HG03103 (cell line): ENCODE data around the gene SLC13A3.

Experiments used
- ATAC-seq: cut with Tn5 transposase; IDR thresholded peaks from one replicate; pipeline ENCODE4 v1.9.1; 2021; ENCODE audit warnings: low read depth; ENCODE audit not compliant: unreplicated experiment

SLC13A3 gene

DNA sequence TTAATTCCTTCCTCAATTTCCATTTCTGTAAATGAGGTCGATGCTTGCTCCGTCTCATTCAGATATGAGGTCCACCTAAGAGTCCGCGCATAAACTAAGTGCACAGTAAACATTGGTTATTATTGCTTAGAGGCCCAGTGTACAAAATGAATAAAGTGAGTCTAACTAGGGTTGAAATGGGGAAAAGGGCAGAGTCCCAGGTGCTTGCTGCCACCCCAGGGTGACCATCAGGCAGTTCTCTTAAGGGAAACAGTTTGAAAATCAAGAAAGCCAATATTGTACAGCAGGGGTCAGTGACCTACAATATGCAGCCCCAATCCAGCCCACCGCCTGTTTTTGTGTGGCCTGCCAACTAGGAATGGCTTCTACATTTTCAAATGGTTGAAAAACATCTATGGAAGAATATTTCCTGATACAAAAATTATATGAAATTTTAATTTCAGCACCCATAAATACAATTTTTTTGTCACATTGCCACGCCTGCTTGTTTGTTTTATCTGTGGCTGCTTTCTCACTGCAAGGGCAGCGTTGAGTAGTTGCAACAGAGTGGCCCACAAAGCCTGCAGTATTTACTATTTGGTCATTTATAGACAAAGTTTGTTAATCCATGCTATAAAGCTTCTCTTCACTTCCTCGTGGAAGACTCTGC, 43.3 kb downstream of the SLC13A3 start:
- no peak for ATAC-seq

DNA sequence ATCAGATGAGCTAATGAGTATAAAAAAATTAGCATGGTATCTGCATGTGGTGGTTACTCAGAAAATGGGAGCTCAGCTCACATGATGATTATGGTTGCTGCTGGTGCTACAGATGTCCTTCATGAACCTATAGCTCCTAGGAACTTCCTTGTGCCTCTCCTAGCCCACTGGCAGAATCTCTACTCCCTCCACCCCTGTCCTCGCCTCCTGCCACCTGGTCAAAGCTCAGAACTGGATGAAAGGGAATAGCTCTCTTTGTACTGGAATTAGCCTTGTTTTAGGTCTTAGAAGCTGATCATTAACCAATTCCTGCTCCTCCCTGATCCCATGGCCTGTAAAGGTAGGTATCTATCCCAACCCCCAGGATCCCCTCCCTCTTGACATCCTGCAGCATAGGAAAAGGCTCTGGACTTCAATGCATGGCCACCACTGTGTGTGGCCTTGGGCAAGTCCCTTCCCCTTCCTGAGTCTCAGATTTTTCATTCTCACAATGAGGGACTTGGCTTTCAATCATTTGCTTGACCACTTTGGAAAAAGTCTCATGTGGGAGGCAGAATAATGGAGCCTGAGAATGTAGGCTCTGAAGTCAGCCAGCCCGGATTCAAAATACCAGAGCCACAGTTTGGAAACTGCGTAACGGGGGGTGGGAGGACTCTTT, 43.9 kb downstream of the SLC13A3 start:
- ATAC-seq, result no peak

DNA sequence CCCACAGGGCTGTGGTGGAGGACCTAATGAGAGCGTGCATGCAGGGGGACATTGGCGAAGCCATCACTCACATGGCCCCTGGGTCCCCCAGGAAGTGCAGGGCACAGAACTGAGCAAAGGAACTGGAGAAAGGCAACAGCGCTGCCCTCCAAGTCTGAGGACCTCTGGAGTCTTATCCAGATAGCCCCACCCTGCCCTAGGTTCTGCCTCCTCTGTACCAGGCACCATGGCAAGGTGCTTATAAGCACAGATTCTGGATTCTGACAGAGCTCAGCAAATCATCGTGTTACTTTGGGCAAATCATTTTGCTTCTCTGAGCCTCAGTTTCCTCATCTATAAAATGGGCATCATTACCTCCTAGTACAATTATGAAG, 44.5 kb downstream of the SLC13A3 start:
- no peak for ATAC-seq

DNA sequence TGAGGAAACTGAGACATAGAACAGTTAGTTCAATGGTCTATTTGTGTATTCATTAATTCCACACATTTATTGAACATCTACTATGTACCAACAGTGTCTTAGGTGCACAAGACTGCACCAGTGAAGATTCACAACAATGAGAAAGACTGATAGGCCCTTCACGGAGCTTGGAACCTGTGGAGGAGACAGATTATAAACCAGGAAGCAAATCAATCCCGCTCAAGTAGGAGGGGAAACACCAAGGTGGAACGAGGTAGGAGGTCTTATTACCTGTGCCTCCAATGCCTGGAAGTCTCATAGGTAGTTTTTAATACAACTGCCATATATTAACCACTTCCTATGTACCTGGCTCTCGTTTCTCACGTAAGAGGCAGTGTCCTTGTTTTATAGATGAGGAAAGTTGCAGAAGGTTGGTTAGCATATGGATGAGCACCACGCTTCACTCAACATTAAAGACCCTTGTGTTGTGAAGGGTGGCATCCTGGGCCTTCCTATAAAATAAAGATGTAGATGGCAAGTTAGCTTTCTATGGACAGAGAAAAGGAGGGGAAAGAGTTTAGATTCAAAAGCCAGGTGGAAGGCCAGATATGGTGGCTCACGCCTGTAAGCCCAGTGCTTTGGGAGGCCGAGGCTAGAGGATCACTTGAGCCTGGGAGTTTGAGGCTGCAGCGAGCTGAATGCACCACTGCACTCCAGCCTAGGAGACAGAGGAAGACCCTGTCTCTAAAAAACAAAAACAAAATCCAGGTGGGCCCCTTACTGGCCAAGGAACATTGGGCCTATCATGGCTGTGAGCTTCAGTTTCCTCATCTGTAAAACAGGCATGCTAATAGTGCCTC, 45.1 kb downstream of the SLC13A3 start:
- ATAC-seq, result no peak

DNA sequence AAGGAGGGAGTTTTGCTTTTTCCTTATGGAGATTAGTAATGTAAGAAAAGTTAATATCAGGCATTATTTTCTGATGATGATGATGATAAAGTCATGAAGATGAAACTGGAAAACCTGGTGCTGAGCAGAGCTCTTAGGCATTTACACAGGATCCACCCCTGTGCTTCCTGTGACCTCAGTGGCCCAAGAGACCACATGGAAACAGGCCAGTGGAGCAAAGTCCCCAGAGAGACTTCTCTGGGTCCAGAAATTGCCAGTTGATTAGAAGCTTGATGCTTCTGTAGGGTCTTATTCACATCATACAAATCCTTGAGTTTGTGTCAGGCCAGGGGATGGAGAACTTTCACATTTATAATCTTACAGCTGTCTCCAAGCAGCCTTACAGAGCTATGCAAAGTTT, 46.1 kb downstream of the SLC13A3 start:
- no peak for ATAC-seq

DNA sequence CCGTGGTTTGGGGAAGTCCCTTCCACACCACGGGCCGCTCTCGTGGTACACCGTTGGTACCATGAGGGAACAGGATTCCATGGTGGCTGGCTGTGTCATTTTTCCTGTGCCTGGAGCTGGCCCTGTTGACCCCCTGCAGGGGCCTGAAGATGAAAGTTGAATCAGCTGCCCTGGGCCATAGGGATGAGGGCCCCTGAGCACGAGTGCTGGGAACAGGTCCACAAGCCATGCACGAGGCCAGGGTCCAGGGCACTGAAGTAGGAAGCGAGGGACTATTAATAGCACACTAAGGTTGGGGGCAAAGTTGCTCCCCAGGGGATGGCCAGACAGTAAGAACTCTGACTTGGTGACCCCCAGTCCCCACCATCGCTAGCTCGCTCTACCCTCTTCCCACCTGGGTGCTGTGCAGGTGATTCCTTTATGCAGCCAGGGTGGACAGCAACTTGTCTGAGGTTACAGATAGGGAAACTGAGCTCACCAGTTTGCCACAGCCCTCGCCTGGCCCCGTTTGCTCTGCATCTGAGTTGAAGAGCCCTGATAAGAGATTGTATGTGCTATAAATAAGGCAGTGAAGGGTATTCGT, 46.6 kb downstream of the SLC13A3 start:
- ATAC-seq, result no peak

DNA sequence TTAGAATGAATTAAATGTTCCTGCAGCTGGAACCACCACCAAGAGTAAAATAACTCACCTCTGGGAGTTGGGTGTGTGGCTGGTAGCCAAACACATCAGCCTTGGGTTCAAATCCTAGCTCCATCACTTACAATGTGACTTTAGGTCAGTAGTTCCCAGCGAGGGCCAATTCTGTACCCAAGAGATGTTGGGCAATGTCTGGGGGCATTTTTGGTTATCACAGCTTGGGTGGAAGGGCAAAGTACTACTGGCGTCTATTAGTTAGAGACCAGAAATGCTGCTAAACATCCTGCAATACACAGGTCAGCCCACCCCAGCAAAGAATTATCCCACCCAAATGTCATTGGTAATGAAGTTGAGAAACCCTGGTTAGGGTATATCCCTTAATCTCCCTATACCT, 48.8 kb downstream of the SLC13A3 start:
- ATAC-seq, result no peak

DNA sequence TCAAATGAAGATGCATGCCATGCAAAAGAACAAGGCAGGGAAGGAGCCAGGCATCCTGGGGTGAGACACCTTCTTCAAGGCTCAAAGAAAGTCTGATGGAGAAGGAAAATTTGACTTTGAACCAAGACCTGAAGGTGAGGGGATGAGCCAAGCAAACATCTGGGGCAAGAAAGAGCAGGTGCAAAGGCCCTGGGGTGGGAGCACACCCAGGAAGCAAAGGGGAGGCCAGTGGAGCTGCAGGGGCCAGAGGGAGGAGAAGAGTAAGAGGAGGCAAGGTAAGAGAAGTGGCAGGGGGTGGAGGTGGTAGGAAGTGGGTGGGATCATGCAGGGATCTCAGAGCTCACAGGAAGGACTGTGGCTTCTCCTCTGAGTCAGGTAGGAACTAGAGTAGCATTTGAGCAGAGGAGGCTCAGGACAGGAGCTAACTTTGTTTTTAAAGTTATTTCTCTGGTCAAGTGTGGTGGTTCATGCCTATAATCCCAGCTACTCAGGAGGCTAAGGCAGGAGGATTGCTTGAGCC, 49.6 kb downstream of the SLC13A3 start:
- no peak for ATAC-seq

DNA sequence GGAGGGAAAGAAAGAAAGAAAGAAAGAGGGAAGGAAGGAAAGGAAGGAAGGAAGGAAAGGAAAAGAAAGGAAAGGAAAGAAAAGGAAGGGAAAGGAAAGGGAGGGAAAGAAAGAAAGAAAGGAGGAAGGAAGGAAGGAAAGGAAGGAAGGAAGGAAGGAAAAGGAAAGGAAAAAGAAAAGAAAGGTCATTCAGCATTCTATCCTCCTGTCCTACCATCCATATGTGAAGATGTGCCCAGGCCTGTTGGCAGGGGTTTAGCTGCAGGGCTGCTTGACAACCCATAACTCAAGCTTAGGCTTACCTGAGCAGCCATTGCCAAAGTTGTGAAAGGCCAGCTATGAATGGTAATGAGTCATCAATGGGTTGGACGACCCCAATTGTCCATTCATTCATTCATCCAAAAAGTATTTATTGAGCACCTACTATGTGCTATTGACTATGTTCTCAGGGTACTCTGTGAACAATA, 50.9 kb downstream of the SLC13A3 start:
- no peak for ATAC-seq

DNA sequence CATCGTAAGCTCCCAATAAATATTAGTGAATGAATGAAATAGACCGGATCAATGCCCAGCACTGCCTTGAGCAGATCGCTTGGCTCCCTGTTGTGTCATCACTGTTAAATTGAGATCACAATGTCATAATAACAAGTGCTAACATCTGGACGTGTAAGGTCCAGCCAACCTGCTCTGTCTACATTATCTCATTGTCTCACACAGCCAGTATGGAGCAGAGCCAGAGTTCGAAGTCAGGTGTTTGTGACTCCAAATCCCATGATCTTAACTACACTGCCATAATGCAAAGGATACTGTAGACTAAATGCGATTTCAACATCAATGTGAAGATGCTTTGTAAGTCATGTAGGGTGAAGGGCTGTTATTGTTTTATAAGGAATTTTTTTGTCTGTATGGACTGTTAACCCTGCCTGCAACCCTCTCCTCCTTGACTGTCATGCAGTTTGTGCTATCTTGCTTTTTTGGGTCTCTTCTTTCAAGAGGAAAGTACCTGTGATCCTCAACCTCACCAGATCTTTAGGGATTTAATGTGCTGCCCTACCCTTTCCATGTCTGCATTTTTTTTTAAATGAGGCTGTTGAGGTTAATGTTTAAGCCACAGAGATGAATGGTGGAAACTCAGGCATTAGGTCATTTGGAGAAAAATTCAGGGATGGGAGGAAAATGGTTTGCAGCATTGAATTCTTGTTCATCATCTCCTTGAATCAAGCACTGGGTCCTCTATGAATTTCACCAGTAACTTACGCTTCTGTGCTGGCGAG, 51.9 kb downstream of the SLC13A3 start:
- no peak for ATAC-seq

DNA sequence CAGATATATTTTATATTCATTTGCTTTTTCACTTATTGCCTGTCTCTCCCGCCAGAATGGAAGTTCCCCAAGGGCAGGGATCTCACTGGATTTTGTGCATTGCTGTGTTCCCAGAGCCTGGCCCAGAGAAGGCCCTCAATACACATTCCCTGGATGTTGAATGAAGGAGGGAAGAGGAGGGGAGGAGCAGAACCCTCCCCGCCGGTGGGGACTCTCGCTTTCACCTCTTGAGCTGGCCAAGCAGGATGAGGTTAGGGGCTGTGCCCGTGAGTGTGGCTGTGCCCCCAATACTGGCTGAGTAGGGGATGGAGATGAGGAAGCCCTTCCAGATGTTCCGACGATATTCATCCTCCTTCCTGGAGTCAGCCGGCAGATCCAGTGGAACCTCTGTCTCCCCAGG, 55.3 kb downstream of the SLC13A3 start:
- no peak for ATAC-seq

DNA sequence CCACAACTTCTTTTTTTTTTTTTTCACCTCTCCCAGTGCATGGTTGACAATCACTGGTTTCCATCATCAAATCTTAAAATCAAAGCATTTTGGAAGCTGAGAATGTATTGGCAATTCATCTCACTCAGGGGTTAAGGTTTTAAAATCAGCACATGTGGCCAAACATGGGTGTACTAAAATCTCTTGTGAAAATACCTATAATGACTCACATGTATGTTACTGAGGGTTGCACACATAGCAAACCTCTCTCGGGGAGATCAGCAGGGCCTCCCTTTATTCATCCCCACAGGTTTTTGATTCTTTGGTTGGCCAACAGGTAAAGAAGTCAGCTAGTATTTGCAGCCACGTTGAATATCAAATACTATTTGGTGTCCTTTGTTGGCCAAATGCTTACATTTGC, 56.5 kb downstream of the SLC13A3 start:
- ATAC-seq, result no peak

DNA sequence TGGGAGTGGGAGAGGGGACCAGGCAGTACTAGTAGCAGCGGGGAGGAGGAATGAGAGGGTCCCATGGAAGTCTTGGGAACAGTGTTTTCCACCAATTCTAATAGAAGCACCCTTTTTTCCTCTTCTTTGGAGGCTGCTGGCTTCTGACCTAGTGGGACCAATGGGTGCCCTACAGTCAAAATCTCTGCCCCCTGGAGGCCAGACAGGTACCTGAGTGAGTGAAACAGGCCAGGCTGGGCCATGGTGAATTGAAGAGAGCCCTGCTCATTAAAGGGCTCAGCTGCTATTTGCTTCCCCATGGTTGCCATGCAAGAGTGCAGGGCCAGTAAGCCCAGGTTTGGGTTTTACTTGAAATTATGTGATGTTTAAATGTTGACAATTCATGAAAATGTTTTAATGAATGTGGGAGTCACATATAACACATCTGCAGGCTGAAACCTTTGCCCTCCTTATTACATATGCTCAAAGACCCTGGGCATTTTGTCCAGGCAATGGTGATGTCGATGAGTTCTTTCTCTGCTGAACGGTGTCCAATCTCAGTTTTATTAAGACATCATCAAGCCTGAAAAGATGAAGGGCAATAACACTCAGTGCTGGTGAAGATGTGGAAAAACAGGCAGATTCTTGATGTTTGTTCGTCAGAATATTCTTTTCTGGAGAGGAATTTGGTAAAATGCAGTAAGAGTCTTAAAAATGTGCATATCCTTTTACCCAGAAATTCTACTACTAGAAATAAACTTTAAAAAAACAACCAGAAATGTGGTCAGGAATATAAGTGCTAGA, 58.5 kb downstream of the SLC13A3 start:
- no peak for ATAC-seq

DNA sequence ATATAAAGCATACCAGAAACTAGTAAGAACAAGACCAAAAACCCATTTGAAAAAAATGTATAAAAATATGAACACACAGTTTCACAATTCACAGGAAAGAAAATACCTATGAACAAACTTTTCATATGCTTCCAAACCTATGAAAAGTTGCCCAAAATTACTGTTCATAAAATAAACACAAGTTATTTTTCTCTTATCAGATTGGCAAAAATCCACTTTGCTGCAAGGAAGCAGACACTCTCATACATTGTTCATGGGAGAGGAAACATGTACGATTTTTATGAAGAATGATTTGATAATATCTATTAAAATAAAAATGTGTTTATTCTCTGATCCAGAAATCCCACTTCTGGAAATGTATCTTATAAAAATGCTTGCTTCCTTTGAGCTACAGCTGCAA, 60.8 kb downstream of the SLC13A3 start:
- no peak for ATAC-seq

DNA sequence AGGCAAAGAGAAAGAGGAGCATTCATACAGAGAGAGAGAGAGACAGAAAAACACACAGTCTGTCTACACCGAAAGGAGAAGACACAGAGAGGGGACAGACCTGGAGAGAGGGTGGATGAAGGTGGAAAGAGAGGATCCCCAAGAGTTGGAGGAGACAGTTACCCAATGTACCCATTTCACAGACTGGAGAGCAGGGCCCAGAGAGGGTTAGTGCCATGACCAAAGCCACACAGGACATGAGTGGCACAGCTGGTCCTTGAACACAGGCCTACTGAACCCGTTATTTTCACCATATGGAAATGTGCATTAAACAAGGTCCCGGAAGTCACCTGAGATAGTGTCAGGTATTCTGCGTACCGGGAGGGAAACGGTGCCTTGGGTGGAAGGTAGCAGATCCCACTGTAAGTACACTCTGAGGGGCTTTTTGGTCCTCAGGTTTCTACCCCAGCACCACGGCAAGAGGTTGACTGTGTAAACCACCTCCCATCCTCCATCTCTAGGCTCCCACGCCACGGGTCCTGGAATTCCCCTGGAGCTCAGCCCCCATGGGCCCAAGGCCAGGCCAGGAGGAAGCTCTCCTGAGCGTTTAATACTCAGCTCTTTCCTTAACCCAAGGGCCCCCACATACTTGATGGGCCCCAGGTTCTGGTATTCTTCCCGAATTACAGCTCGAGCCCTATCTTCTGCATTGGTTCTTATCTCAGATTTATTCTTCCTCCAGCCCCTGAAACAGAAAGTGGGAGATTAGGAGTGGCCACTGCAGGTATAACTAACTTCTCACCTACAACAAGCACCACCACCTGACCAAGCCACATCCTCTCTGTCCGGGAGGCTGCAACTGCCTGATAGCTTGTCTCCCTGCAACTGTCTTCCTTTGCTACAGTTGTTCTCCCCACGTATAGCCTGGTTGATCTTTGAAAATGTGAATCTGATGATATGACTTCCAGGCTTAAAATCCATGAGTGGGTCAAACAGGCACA, 62.4 kb downstream of the SLC13A3 start:
- ATAC-seq, result no peak

DNA sequence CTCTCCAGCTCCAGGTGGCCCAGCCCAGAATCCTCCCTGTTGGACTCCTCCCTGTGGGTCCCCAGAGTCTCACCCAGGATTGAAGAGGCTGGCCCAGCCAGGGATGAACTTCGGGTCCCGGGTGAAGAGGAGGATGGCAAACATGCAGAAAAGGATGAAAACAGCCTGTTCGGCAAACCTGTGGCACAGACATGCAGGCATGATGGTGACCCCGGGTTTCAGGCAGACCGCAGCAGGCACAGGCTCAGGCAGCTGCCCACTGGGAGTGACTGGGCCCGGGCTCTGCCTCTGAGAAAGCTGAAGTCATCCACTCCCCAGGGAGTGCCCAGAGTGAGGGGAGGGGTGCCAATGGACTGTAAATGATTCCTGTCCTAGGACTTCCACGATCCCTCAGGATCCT, 63.3 kb downstream of the SLC13A3 start:
- ATAC-seq, result no peak

DNA sequence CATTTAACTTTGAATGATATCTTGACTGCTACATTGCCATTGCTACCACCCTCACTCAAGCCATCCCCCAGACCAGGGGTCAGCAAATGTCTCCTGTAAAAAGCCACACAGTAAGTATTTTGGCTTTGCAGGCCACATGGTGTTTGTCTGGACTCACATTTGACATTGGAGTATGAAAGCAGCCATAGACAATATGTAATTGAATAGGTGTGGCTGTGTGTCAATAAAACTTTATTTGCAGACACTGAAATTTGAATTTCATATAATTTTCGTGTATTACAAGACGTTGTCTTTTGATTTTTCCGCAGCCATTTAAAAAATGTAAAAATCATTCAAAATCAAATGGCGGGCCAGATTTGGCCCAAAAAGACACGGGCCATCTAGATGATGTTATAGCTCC, 64.5 kb downstream of the SLC13A3 start:
- ATAC-seq, result no peak

DNA sequence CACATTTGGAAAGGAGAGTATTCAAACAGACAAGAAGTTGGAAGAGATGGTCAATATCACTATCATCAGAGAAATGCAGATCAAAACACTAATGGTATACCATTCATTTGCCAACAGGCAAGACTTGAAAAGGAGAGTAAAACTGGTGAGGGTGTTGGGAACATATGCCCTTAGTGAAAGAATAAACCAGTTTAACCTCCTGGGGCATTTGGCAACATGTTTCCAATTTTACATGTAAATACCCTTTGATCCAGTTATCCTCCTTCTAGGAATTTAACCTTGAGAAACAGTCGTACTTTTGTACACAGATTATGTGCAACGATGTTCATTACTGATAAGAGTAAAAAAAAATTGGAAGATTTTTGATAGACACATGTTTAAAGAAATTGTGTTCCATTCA, 66.8 kb downstream of the SLC13A3 start:
- ATAC-seq, result no peak
